Airway epithelial cell (primary cell): ENCODE measurements around the gene EVX2. TPM values are rescaled to one million over a fixed set of nuclear protein-coding genes. Genes with fewer than 3 reads are reported as not detected.

Experiments
- total RNA-seq: library from RNA; depleted of rRNA; stranded (reverse); fragments of >200 nt; gene quantifications from 2 replicates; pipeline ENCODE4 v1.2.3, GENCODE V29; 2015

Gene EVX2
- total RNA-seq: not detected in 2 replicates

GRCh38 chr2:176083796-176084261 is at the start of gene EVX2:
Gene EVX2, minus strand, starts transcription at chr2:176083962. Its CDS starts 186 bp downstream, at chr2:176083776.

GRCh38 chr2:176128982-176129796 is 45.4 kb upstream of the EVX2 start, which contains the start of gene HOXD8:
Gene HOXD8, plus strand, starts transcription at chr2:176129705. Its CDS starts 662 bp downstream, at chr2:176130367.

GRCh38 chr2:176122683-176123410 is 39.1 kb upstream of the EVX2 start, which contains the start of gene HOXD9:
Gene HOXD9, plus strand, starts transcription at chr2:176122719. Its CDS starts 50 bp downstream, at chr2:176122769.

GRCh38 chr2:176115883-176116813 is 32.4 kb upstream of the EVX2 start, which contains the start of gene HOXD10:
Gene HOXD10, plus strand, starts transcription at chr2:176116778. Its CDS starts 56 bp downstream, at chr2:176116834.

GRCh38 chr2:176106581-176107539 is 23.1 kb upstream of the EVX2 start, which contains the start of gene HOXD11:
Gene HOXD11, plus strand, starts transcription at chr2:176107280. Its CDS starts 76 bp downstream, at chr2:176107356.

GRCh38 chr2:176099728-176100546 is 16.2 kb upstream of the EVX2 start, which contains the start of gene HOXD12:
Gene HOXD12, plus strand, starts transcription at chr2:176099795. Its CDS starts 7 bp downstream, at chr2:176099802.

GRCh38 chr2:176092270-176093144 is 8.7 kb upstream of the EVX2 start, which contains the start of gene HOXD13:
Gene HOXD13, plus strand, starts transcription at chr2:176092721. Its CDS starts 170 bp downstream, at chr2:176092891.

Other genes with a start within 250 kb of the EVX2 start
- 18.9 and 19.5 TPM in 2 replicates for gene LNPK, start 81.7 kb downstream of the EVX2 start, total RNA-seq
- not detected in 2 replicates for gene HOXD13, start 8.8 kb upstream of the EVX2 start, total RNA-seq
- gene HOXD12, start 15.8 kb upstream of the EVX2 start, total RNA-seq: not detected in 2 replicates
- gene HOXD11, start 23.3 kb upstream of the EVX2 start, total RNA-seq: not detected in 2 replicates
- gene HOXD10, start 32.8 kb upstream of the EVX2 start, total RNA-seq: not detected in 2 replicates
- not detected in 2 replicates for gene HOXD9, start 38.8 kb upstream of the EVX2 start, total RNA-seq
- gene HOXD8, start 45.7 kb upstream of the EVX2 start, total RNA-seq: not detected in 2 replicates
- not detected in 2 replicates for gene HOXD4, start 67.6 kb upstream of the EVX2 start, total RNA-seq
- not detected in 2 replicates for gene HOXD3, start 73.3 kb upstream of the EVX2 start, total RNA-seq
- gene HOXD1, start 104.7 kb upstream of the EVX2 start, total RNA-seq: not detected in 2 replicates
- 47.7 and 49.8 TPM in 2 replicates for gene MTX2, start 185.5 kb upstream of the EVX2 start, total RNA-seq